ES-I3 (cell line): ENCODE measurements around the gene CABLES2.

Experiments used
- H3K36me3 ChIP-seq: 2 replicates; pipeline ENCODE4 v1.6.1; 2013; ENCODE audit warnings: mild to moderate bottlenecking, low read length, control low read depth, moderate library complexity; ENCODE audit not compliant: insufficient read depth
- H3K4me1 ChIP-seq: 2 replicates; pipeline ENCODE4 v1.6.1; 2013; ENCODE audit warnings: mild to moderate bottlenecking, control low read depth, low read length; ENCODE audit not compliant: insufficient read depth
- H3K9ac ChIP-seq: 2 replicates; pipeline ENCODE4 v1.6.1; 2013; ENCODE audit warnings: low read depth, mild to moderate bottlenecking, low read length, moderate library complexity
- H3K9me3 ChIP-seq: 2 replicates; pipeline ENCODE4 v1.6.1; 2013; ENCODE audit warnings: mild to moderate bottlenecking, low read length, moderate library complexity; ENCODE audit not compliant: control insufficient read depth, insufficient read depth

CABLES2 gene

GRCh38 chr20:62445553-62446340 lies 38.7 kb upstream of the CABLES2 start:
- Histone ChIP-seq H3K9me3 (no peaks in the 10 kb centered on the region), H3K9ac (no peak overlapping the region), H3K4me1 (no peaks in the 10 kb centered on the region), H3K36me3 (no peaks in the 10 kb centered on the region)

- Histone ChIP-seq H3K9me3 (no peaks in the 10 kb centered on the region), H3K9ac (no peak overlapping the region), H3K36me3 (no peaks in the 10 kb centered on the region), H3K4me1 (no peaks in the 10 kb centered on the region)
These were observed 37.2 kb upstream of the CABLES2 start for GRCh38 chr20:62444286-62444685.

- H3K4me1 ChIP-seq, result no peaks in the 10 kb centered on the region
- H3K36me3 ChIP-seq, result no peaks in the 10 kb centered on the region
- H3K9me3 ChIP-seq, result no peaks in the 10 kb centered on the region
- no peak overlapping the region for H3K9ac ChIP-seq
These were observed 35.0 kb upstream of the CABLES2 start for GRCh38 chr20:62441987-62442539.

- Histone ChIP-seq H3K9ac (no peak overlapping the region), H3K9me3 (no peaks in the 10 kb centered on the region; the same call in 1 of the 2 replicates), H3K36me3 (no peaks in the 10 kb centered on the region), H3K4me1 (no peaks in the 10 kb centered on the region)
These were observed 32.1 kb upstream of the CABLES2 start for GRCh38 chr20:62439218-62439617.

GRCh38 chr20:62437927-62438326 lies 30.8 kb upstream of the CABLES2 start:
- Histone ChIP-seq H3K36me3 (no peaks in the 10 kb centered on the region), H3K4me1 (no peaks in the 10 kb centered on the region), H3K9me3 (no peaks in the 10 kb centered on the region; the same call in 1 of the 2 replicates), H3K9ac (no peak overlapping the region)

GRCh38 chr20:62437496-62437895 lies 30.4 kb upstream of the CABLES2 start:
- H3K9ac ChIP-seq, result no peak overlapping the region
- H3K4me1 ChIP-seq, result no peaks in the 10 kb centered on the region
- H3K9me3 ChIP-seq, result no peaks in the 10 kb centered on the region; the same call in 1 of the 2 replicates
- H3K36me3 ChIP-seq, result no peaks in the 10 kb centered on the region

GRCh38 chr20:62436692-62437091 lies 29.6 kb upstream of the CABLES2 start:
- H3K4me1 ChIP-seq, result no peaks in the 10 kb centered on the region
- no peak overlapping the region for H3K9ac ChIP-seq
- no peaks in the 10 kb centered on the region; the same call in 1 of the 2 replicates for H3K9me3 ChIP-seq
- no peaks in the 10 kb centered on the region for H3K36me3 ChIP-seq

- Histone ChIP-seq H3K9ac (no peak overlapping the region), H3K9me3 (no peaks in the 10 kb centered on the region; the same call in 1 of the 2 replicates), H3K4me1 (no peaks in the 10 kb centered on the region), H3K36me3 (no peaks in the 10 kb centered on the region)
These were observed 26.8 kb upstream of the CABLES2 start for GRCh38 chr20:62433658-62434497.

GRCh38 chr20:62430866-62431447 lies 23.9 kb upstream of the CABLES2 start:
- Histone ChIP-seq H3K36me3 (no peaks in the 10 kb centered on the region), H3K4me1 (no peaks in the 10 kb centered on the region), H3K9me3 (no peaks in the 10 kb centered on the region; the same call in 1 of the 2 replicates), H3K9ac (no peak overlapping the region)

GRCh38 chr20:62430311-62430853 lies 23.3 kb upstream of the CABLES2 start:
- no peak overlapping the region for H3K9ac ChIP-seq
- no peaks in the 10 kb centered on the region for H3K36me3 ChIP-seq
- H3K4me1 ChIP-seq, result no peaks in the 10 kb centered on the region
- no peaks in the 10 kb centered on the region; the same call in 1 of the 2 replicates for H3K9me3 ChIP-seq

GRCh38 chr20:62429455-62430310 lies 22.6 kb upstream of the CABLES2 start:
- Histone ChIP-seq H3K9ac (no peak overlapping the region), H3K4me1 (no peaks in the 10 kb centered on the region), H3K9me3 (no peaks in the 10 kb centered on the region), H3K36me3 (no peaks in the 10 kb centered on the region)

GRCh38 chr20:62428396-62429295 lies 21.6 kb upstream of the CABLES2 start:
- no peaks in the 10 kb centered on the region for H3K36me3 ChIP-seq
- H3K4me1 ChIP-seq, result no peaks in the 10 kb centered on the region
- no peaks in the 10 kb centered on the region for H3K9me3 ChIP-seq
- no peak overlapping the region for H3K9ac ChIP-seq

GRCh38 chr20:62428002-62428372 lies 20.9 kb upstream of the CABLES2 start:
- H3K36me3 ChIP-seq, result no peaks in the 10 kb centered on the region
- H3K9ac ChIP-seq, result no peak overlapping the region
- H3K9me3 ChIP-seq, result no peaks in the 10 kb centered on the region
- H3K4me1 ChIP-seq, result no peaks in the 10 kb centered on the region
